Activated CD4-positive, alpha-beta T cell treated with anti-CD3 and anti-CD28 coated beads, Interleukin-2, amount 10 ng/mL, durations not matched to agents 24 days and 14 days (primary cell): ENCODE results near the gene KLHL41. TPM values are rescaled to one million over a fixed set of nuclear protein-coding genes. Genes with fewer than 3 reads are reported as not detected.
A peak's percentile ranks its signal among the peaks of the same experiment; 100 is the strongest.
"Not testable (repeated sequence)": the region's sequence is repeated elsewhere in the genome, so short reads cannot be mapped to it uniquely, and the experiment has no call there.

Experiments used
- DNase-seq: peaks from one replicate; pipeline ENCODE4 v3.0.0; 2022
- H3K27ac Mint-ChIP-seq: one replicate; pipeline ENCODE4 v1.8.0; 2022; ENCODE audit warnings: mild to moderate bottlenecking, mixed read lengths
- H3K27me3 Mint-ChIP-seq: one replicate; pipeline ENCODE4 v1.8.0; 2022; ENCODE audit warnings: mixed read lengths
- H3K36me3 Mint-ChIP-seq: one replicate; pipeline ENCODE4 v1.8.0; 2022; ENCODE audit warnings: low read depth, mild to moderate bottlenecking, mixed read lengths
- H3K4me1 Mint-ChIP-seq: one replicate; pipeline ENCODE4 v1.8.0; 2021; ENCODE audit warnings: mixed read lengths
- H3K4me3 Mint-ChIP-seq: one replicate; pipeline ENCODE4 v1.8.0; 2022; ENCODE audit warnings: mild to moderate bottlenecking, moderate library complexity, mixed read lengths
- H3K9me3 Mint-ChIP-seq: one replicate; pipeline ENCODE4 v1.8.0; 2021; ENCODE audit warnings: mixed read lengths
- intact Hi-C: fragments of 100-400 bp; cut with micrococcal nuclease; formaldehyde crosslinking; loops from one replicate; pipeline ENCODE4 v1.15.1; 2023
- total RNA-seq: library from RNA; stranded (reverse); gene quantifications from 2 replicates; pipeline ENCODE4 v1.2.3, GENCODE V29; 2022

The KLHL41 gene
- total RNA-seq, 1 donor from 2014 or later: 0.07 TPM

DNA sequence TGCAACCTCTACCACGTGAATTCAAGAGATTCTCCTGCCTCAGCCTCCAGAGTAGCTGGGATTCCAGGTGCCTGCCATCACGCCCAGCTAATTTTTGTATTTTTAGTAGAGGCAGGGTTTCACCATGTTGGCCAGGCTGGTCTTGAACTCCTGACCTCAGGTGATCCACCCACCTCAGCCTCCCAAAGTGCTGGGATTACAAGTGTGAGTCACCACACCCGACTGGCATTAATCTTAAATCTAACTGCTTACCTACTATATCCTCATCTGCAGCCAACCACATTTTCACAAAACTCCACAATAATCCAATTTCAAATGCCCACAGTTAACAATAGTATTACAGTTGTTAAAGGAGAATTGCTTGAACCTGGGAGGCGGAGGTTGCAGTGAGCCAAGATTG, 61.2 kb downstream of the KLHL41 start:
- not testable (repeated sequence) for H3K27me3 Mint-ChIP-seq, H3K4me3 Mint-ChIP-seq, H3K9me3 Mint-ChIP-seq, H3K27ac Mint-ChIP-seq, DNase-seq
- Mint-ChIP-seq H3K4me1 (peaks cover 13% of the 10 kb centered on the region), H3K36me3 (peaks cover 17% of the 10 kb centered on the region)
- intact Hi-C loops: loop anchor here (5.0 kb wide), 1 partner anchor 93 kb away; the partner anchor contains the start of gene BBS5

- Mint-ChIP-seq H3K36me3 (peaks cover 15% of the 10 kb centered on the region), H3K4me3 (peak overlapping the region; percentile 10), H3K4me1 (peaks cover 13% of the 10 kb centered on the region), H3K27ac (no peak overlapping the region), H3K9me3 (no peaks in the 10 kb centered on the region), H3K27me3 (no peaks in the 10 kb centered on the region)
- intact Hi-C loops: loop anchor here (5.0 kb wide), 1 partner anchor 94 kb away; the partner anchor contains the start of gene BBS5
- DNase-seq: no peak
Measured at GRCh38 chr2:169571571-169571970, 62.1 kb downstream of the KLHL41 start.

DNA sequence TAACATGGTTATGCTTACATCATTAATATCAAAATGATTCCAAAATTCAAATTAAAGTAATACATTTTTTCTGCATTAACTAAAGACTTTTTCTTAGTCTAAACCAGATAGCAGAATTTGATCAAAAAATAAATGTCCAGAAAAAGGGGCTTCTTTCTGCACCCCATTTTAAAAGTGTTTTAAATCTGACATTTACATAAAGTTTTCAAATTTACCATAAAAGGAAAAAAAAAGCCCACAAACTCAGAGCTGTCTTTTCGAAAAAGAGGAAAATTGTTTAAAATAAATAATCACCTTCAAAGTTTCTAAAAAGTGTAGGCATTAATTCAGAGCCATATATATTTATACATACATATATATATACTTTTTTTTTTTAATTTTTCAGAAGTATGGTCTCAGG, 62.7 kb downstream of the KLHL41 start:
- no peaks in the 10 kb centered on the region for H3K9me3 Mint-ChIP-seq
- H3K36me3 Mint-ChIP-seq: peaks cover 15% of the 10 kb centered on the region
- intact Hi-C loops: loop anchor here (5.0 kb wide), 1 partner anchor 95 kb away; the partner anchor contains the start of gene BBS5
- no peak overlapping the region for H3K27ac Mint-ChIP-seq
- H3K4me3 Mint-ChIP-seq: no peak overlapping the region
- DNase-seq: no peak
- peaks cover 13% of the 10 kb centered on the region for H3K4me1 Mint-ChIP-seq
- no peaks in the 10 kb centered on the region for H3K27me3 Mint-ChIP-seq

GRCh38 chr2:169572821-169573159, 63.3 kb downstream of the KLHL41 start:
- peaks cover 15% of the 10 kb centered on the region for H3K36me3 Mint-ChIP-seq
- H3K4me1 Mint-ChIP-seq: peaks cover 13% of the 10 kb centered on the region
- intact Hi-C loops: loop anchor here (1.0 to 5.0 kb wide), 3 partner anchors 12 to 122 kb away; partner anchors contain the start of genes BBS5, CFAP210, PHOSPHO2 and PPIG
- peak overlapping the region; percentile 94 for H3K4me3 Mint-ChIP-seq
- H3K27ac Mint-ChIP-seq: no peak overlapping the region
- no peak for DNase-seq
- peaks cover 2% of the 10 kb centered on the region for H3K27me3 Mint-ChIP-seq
- no peaks in the 10 kb centered on the region for H3K9me3 Mint-ChIP-seq

DNA sequence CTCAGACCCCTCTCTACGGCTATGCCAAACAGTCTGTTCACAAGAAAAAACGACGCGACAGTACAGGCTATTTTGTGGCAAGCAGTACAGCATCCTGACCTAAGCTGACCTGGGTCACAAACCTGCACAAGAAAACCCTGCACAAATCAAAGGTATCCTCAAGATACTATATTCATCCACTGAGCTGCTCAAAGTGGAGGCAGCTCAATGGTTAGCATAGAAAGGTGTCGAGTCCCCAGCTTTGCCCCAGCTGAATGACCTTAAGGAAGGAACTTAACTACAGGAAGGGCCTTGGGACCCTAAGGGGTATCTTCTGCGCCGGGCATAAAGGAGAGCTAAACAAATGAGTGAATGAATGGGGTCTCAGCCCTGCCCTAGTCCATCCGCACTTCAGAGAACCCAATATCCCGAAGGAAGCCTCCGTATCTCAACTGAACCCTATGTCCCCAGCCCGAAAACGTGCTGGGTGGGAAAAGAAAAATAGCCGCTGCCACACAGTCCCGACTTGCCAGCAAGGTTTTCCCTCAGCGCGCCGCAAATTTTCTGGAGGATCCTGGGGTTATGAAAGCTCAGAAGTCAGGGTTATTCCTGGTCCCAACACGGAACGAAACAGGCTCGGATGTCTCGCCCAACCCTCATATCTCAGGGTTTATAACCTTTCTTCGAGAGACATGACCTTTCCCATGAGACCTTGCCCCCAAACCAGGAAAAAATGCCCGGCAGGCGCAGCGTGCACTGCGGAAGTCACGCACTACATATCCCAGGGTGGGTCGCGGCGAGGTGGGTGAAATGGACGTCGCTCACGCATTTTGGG, 63.9 kb downstream of the KLHL41 start, which contains the start of gene FASTKD1:
FASTKD1 (minus strand) TSS at position 706 of the 814 bp plus-strand sequence. CDS start 1,836 bp downstream, outside the sequence.
- Mint-ChIP-seq H3K9me3 (no peaks in the 10 kb centered on the region), H3K27me3 (peaks cover 2% of the 10 kb centered on the region), H3K4me1 (peaks cover 13% of the 10 kb centered on the region), H3K4me3 (peak within 1 kb of the TSS; percentile 94), H3K36me3 (peaks cover 15% of the 10 kb centered on the region), H3K27ac (peak within 1 kb of the TSS; percentile 90)
- peak; percentile 95 for DNase-seq
- intact Hi-C loops: loop anchor here (1.0 to 5.0 kb wide), 3 partner anchors 11 to 121 kb away; partner anchors contain the start of genes BBS5, CFAP210, PHOSPHO2 and PPIG

- peak overlapping the region; percentile 94 for H3K4me3 Mint-ChIP-seq
- peaks cover 6% of the 10 kb centered on the region for H3K27me3 Mint-ChIP-seq
- H3K4me1 Mint-ChIP-seq: peaks cover 13% of the 10 kb centered on the region
- DNase-seq: no peak
- H3K27ac Mint-ChIP-seq: peak overlapping the region; percentile 90
- H3K36me3 Mint-ChIP-seq: peaks cover 15% of the 10 kb centered on the region
- intact Hi-C loops: loop anchor here (1.0 to 5.0 kb wide), 3 partner anchors 10 to 120 kb away; partner anchors contain the start of genes BBS5, CFAP210, PHOSPHO2 and PPIG
- H3K9me3 Mint-ChIP-seq: no peaks in the 10 kb centered on the region
Measured at GRCh38 chr2:169573974-169574299, 64.4 kb downstream of the KLHL41 start.

- not testable (repeated sequence) for DNase-seq, H3K9me3 Mint-ChIP-seq, H3K27me3 Mint-ChIP-seq, H3K4me3 Mint-ChIP-seq
- Mint-ChIP-seq H3K27ac (peak overlapping the region; percentile 37), H3K4me1 (peaks cover 10% of the 10 kb centered on the region), H3K36me3 (peaks cover 11% of the 10 kb centered on the region)
- intact Hi-C loops: loop anchor here (5.0 kb wide), 1 partner anchor 97 kb away; the partner anchor contains the start of gene BBS5
Measured at GRCh38 chr2:169574539-169574938, 65.0 kb downstream of the KLHL41 start.

- DNase-seq: peak; percentile 40
- peaks cover 12% of the 10 kb centered on the region for H3K27me3 Mint-ChIP-seq
- intact Hi-C loops, H3K4me3 Mint-ChIP-seq, H3K4me1 Mint-ChIP-seq, H3K27ac Mint-ChIP-seq, H3K36me3 Mint-ChIP-seq, H3K9me3 Mint-ChIP-seq: not testable (repeated sequence)
Measured at GRCh38 chr2:169575264-169575663, 65.8 kb downstream of the KLHL41 start.

Other genes with a start within 250 kb of the KLHL41 start
- 0.09 and 0.28 TPM in 2 replicates for gene LRP2, start 147.2 kb upstream of the KLHL41 start, total RNA-seq
- 4.3 and 4.7 TPM in 2 replicates for gene BBS5, start 30.2 kb upstream of the KLHL41 start, total RNA-seq
- gene FASTKD1, start 64.2 kb downstream of the KLHL41 start, total RNA-seq: 55.2 and 56.5 TPM in 2 replicates
- 59.9 and 69.3 TPM in 2 replicates for gene PPIG, start 74.6 kb downstream of the KLHL41 start, total RNA-seq
- not detected in 2 replicates for gene CFAP210, start 184.7 kb downstream of the KLHL41 start, total RNA-seq
- gene PHOSPHO2, start 184.8 kb downstream of the KLHL41 start, total RNA-seq: 3.0 and 3.2 TPM in 2 replicates
- 8.6 and 9.1 TPM in 2 replicates for gene KLHL23, start 224.1 kb downstream of the KLHL41 start, total RNA-seq